ENCODE measurements around the gene MBOAT2.
"Not testable (repeated sequence)": the region's sequence is repeated elsewhere in the genome, so short reads cannot be mapped to it uniquely, and the experiment has no call there.

- TF ChIP-seq POLR2A, CTCF (IDR thresholded peaks at IDR 0.05): not testable (repeated sequence)
These were observed 89.7 kb downstream of the MBOAT2 start for GRCh38 chr2:8913767-8914166.
